Naive thymus-derived CD4-positive, alpha-beta T cell (primary cell): ENCODE measurements around the gene BAIAP2L2. TPM values are rescaled to one million over a fixed set of nuclear protein-coding genes. Genes with fewer than 3 reads are reported as not detected.

Source experiments
- ATAC-seq: fragments of 150-1000 bp; cut with Tn5 transposase; 2 replicates; pipeline ENCODE4 v1.10.0; 2021; ENCODE audit warnings: mild to moderate bottlenecking, moderate library complexity
- CTCF ChIA-PET: fragments of 350-600 bp; sonication (Branson Sonifier 250); formaldehyde crosslinking; loops from one replicate; lab custom pipeline; 2021; ENCODE audit warnings: antibody characterized with exemption; lab: Charles Lee
- POLR2A ChIA-PET: fragments of 350-600 bp; sonication (Branson Sonifier 250); formaldehyde crosslinking; loops from one replicate; lab custom pipeline; 2021; ENCODE audit warnings: antibody characterized with exemption, inconsistent platforms; lab: Charles Lee
- DNase-seq, 9 donors: peaks; one replicate each; pipeline versions ENCODE4 v3.0.0 to v3.0.0-alpha.2; 2020 to 2022; ENCODE audit warnings: mixed read lengths in 1 of 9
- H3K27ac ChIP-seq: one replicate; pipeline ENCODE4 v1.7.0; 2013; ENCODE audit warnings: mild to moderate bottlenecking, low read depth, low read length, moderate library complexity
- H3K27me3 ChIP-seq, 2 donors: one replicate each; pipeline ENCODE4 v1.7.0; 2013; ENCODE audit warnings: low read length in 2 of 2, mild to moderate bottlenecking in 2 of 2, moderate library complexity in 2 of 2; ENCODE audit not compliant: control insufficient read depth in 2 of 2, insufficient read depth in 2 of 2
- H3K36me3 ChIP-seq, 3 experiments: 1 replicate in 2 of 3; 2 replicates in 1 of 3; pipeline ENCODE4 v1.7.0; 2013; ENCODE audit warnings: low read length in 3 of 3, mild to moderate bottlenecking in 3 of 3, moderate library complexity in 1 of 3; ENCODE audit not compliant: insufficient read depth in 3 of 3, control insufficient read depth in 2 of 3
- H3K4me1 ChIP-seq, 2 donors: one replicate each; pipeline ENCODE4 v1.7.0; 2013; ENCODE audit warnings: low read length in 2 of 2, mild to moderate bottlenecking in 2 of 2, moderate library complexity in 1 of 2; ENCODE audit not compliant: control insufficient read depth in 2 of 2, insufficient read depth in 2 of 2
- H3K4me3 ChIP-seq: 2 replicates; pipeline ENCODE4 v1.7.0; 2013; ENCODE audit warnings: mild to moderate bottlenecking, low read length
- H3K9me3 ChIP-seq, 3 experiments: 1 replicate in 2 of 3; 2 replicates in 1 of 3; pipeline ENCODE4 v1.7.0; 2013; ENCODE audit warnings: low read length in 3 of 3; ENCODE audit not compliant: control insufficient read depth in 2 of 3
- H3K27ac Mint-ChIP-seq, 9 donors: one replicate each; pipeline ENCODE4 v1.8.0; 2020 to 2022; ENCODE audit warnings: mixed read lengths in 9 of 9, mild to moderate bottlenecking in 8 of 9, moderate library complexity in 5 of 9, inconsistent platforms in 2 of 9
- H3K27me3 Mint-ChIP-seq, 5 donors: one replicate each; pipeline ENCODE4 v1.8.0; 2021 to 2022; ENCODE audit warnings: mixed read lengths in 5 of 5, mild to moderate bottlenecking in 1 of 5
- H3K36me3 Mint-ChIP-seq, 5 donors: one replicate each; pipeline ENCODE4 v1.8.0; 2020 to 2022; ENCODE audit warnings: mixed read lengths in 5 of 5, mild to moderate bottlenecking in 3 of 5, inconsistent platforms in 1 of 5
- H3K4me1 Mint-ChIP-seq, 7 donors: one replicate each; pipeline ENCODE4 v1.8.0; 2020 to 2022; ENCODE audit warnings: mixed read lengths in 7 of 7, mild to moderate bottlenecking in 3 of 7, inconsistent platforms in 1 of 7
- H3K4me3 Mint-ChIP-seq, 10 donors: one replicate each; pipeline ENCODE4 v1.8.0; 2020 to 2022; ENCODE audit warnings: mild to moderate bottlenecking in 10 of 10, mixed read lengths in 10 of 10, moderate library complexity in 6 of 10, inconsistent platforms in 2 of 10
- H3K9me3 Mint-ChIP-seq, 11 donors: one replicate each; pipeline ENCODE4 v1.8.0; 2020 to 2022; ENCODE audit warnings: mixed read lengths in 11 of 11, mild to moderate bottlenecking in 4 of 11, inconsistent platforms in 1 of 11, moderate library complexity in 1 of 11
- intact Hi-C, 2 donors: fragments of 100-400 bp; cut with micrococcal nuclease; formaldehyde crosslinking; loops; one replicate each; pipeline ENCODE4 v1.15.1; 2023
- polyA plus RNA-seq, 2 donors: library from polyadenylated mRNA; unstranded; fragments of 300-500 nt; fragmentation: Illumina TruSeq; gene quantifications; one replicate each; pipeline ENCODE4 v1.2.3, GENCODE V29; 2021
- total RNA-seq, 6 experiments: library from RNA in 5 of 6; stranded (reverse) in 5 of 6; gene quantifications; 1 replicate in 5 of 6; 2 replicates in 1 of 6; pipeline ENCODE4 v1.2.3 and lab custom pipeline; 2021 to 2026

The BAIAP2L2 gene
- total and polyA plus RNA-seq, 7 experiments from 2014 or later = 0.46 to 3.9 (median 1.9) TPM; not detected in 2

DNA sequence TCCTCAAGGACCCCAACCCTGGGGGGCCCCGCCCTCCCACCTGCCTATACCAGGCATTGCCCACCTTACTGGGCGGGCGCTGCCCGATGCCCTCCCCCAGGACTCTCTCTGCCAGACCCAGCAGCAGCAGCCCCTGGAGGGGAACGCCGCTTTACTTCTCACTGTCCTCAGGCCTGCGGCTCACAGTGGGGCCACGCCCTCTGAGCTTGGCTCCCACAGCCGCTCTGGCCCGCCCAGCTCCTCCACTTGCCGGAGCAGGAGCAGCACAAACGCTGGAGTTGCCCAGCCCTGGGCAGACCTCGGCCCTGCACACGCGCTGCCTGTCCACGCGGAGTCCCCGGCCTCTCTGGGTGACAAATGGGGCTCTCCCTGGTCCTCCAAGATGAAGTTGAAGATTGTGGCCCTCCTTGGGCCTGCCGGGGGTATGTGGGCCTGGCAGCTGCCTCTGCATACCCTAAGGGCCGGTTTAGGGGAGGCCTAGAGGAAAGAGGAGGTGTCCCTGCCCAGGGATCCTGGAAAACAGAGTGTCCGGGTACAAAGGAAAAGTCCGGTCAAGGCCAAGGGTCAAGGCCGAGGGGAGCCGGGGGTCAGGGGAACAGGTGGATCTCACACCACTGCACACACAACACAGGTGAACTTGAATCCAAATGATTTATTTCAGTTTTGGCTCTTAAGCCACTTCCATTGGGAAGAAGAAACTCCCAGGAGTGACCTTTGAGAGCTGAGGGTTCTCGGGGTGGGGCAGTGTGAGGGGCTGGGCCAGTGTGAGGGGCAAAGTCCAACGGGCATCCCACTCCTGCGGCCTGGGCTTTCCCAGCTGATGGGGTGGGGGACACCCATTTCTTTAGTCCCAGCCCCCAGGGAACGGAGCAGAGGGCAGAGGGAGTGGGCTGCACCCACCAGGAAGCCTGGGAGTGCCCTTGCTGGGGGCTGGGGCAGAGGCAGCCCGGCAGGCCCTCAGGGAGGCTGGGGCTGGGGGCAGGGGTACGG is 674 bp upstream of the BAIAP2L2 start:
- Mint-ChIP-seq H3K27me3 (no peaks in the 10 kb centered on the region), H3K4me1 (peaks cover 0 to 9% (median 4%) of the 10 kb centered on the region in 7 donors), H3K27ac (peak overlapping the region in 1 of 9 donors; percentile 68), H3K36me3 (peaks cover 0 to 17% (median 4%) of the 10 kb centered on the region in 5 donors), H3K4me3 (no peak overlapping the region), H3K9me3 (peaks cover 0 to 2% (median 0%) of the 10 kb centered on the region in 11 donors)
- ATAC-seq (no peak), DNase-seq (no peak)
- ChIA-PET CTCF (interaction anchor here (1.0 kb wide), 1 partner anchor 11 kb away, joined by 3 read pairs; no protein-coding TSS in a partner anchor), POLR2A (no interaction called here)
- intact Hi-C loops = loop anchor here (5.0 to 10.0 kb wide), 3 partner anchors 71 to 241 kb away; partner anchors contain the start of genes MAFF (in 1 of the 2) and PLA2G6 (in 1 of the 2)
- Histone ChIP-seq H3K4me1 (no peaks in the 10 kb centered on the region), H3K4me3 (no peak overlapping the region), H3K36me3 (peaks cover 0 to 26% (median 0%) of the 10 kb centered on the region in 3 experiments), H3K27me3 (no peaks in the 10 kb centered on the region), H3K27ac (no peak overlapping the region), H3K9me3 (no peaks in the 10 kb centered on the region)

DNA sequence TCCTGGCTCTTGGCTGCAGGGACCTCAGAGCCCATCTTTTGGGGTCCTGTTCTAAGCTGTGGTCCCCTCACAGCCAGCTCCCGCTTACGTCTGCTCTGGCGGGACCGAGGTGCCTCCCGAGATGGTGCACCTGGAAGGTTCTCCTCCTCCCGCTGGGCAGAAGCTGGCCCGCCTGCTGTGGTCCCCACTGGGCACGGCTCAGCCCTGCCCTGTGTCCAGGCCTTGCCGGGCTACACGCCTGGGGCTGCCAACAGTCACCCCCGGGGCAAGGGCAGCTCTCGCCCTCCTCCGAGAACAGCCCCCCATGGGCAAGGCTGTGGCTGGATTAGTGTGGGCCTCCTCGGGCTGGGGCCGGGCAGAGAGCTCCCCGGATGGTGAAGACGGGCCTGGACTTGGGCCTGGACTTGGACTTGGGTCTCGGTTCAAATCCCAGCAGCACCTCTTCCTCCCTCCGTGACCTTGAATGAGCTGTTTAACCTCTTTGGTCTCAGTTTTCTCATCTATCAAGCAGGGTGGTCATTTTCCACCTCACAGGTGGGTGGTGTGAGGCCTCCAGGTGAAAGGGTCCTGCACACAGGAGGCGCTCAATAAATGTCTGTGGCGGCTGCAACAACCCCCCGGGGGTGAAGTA is 998 bp downstream of the BAIAP2L2 start:
- peak overlapping the region in 5 of 9 donors; percentile 59 to 92 (median 89) for H3K27ac Mint-ChIP-seq
- H3K4me1 Mint-ChIP-seq = peaks cover 0 to 11% (median 4%) of the 10 kb centered on the region in 7 donors
- H3K4me1 ChIP-seq = no peaks in the 10 kb centered on the region
- H3K27ac ChIP-seq = no peak overlapping the region
- intact Hi-C loops = loop anchor here (5.0 to 10.0 kb wide), 4 partner anchors 73 to 465 kb away; partner anchors contain the start of genes DMC1 (in 1 of the 2), MAFF (in 1 of the 2) and PLA2G6 (in 1 of the 2)
- ATAC-seq (no peak), DNase-seq (peak in 4 of 9 donors; percentile 7 to 22 (median 17))
- H3K27me3 Mint-ChIP-seq = no peaks in the 10 kb centered on the region
- peaks cover 0 to 14% (median 0%) of the 10 kb centered on the region in 3 experiments for H3K36me3 ChIP-seq
- ChIA-PET CTCF (no interaction called here), POLR2A (no interaction called here)
- H3K9me3 ChIP-seq = no peaks in the 10 kb centered on the region
- peaks cover 0 to 8% (median 3%) of the 10 kb centered on the region in 5 donors for H3K36me3 Mint-ChIP-seq
- peaks cover 0 to 2% (median 0%) of the 10 kb centered on the region in 11 donors for H3K9me3 Mint-ChIP-seq
- H3K27me3 ChIP-seq = no peaks in the 10 kb centered on the region
- peak overlapping the region in 2 of 10 donors; percentile 36 to 48 for H3K4me3 Mint-ChIP-seq
- no peak overlapping the region for H3K4me3 ChIP-seq

DNA sequence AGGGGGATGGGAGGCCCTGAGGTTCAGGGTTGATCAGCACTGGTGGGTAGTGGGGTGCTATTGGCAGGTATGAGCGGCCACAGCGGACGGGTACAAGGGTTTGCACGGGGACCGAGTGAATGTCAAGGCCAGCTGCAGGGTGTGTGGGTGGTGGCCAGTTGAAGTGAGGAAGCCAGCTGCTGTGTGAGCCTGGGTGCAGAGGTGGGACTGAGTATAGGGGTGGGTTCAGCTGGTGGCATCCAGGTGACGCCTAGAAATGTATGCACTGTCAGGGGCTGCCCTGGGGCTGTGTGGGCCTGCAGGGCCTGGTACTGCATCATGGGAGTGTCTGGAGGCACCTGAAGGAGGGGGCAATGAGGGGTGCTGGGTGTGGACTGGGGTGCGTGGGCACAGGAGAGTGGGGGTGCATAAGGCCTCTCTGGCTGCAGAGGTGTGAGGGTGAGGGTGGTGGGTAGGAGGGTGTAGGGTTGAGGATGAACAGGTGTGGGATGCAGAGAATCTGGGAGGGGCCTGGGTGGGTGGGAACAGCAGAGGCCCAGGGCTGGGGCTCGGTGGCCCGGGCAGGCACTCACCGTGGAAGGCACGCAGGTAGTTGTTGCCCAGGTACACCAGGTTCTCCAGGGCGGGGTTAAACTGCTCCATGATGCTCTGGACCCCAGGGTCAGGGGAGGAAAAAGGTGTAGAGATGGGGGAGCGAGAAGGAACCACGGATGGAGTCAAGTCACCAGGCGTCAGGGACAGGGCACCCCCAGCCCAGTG is 1.7 kb downstream of the BAIAP2L2 start:
- intact Hi-C loops = loop anchor here in 1 of 2 donors (10.0 kb wide), 1 partner anchor 466 kb away; the partner anchor contains the start of gene DMC1
- ChIA-PET CTCF (no interaction called here), POLR2A (no interaction called here)
- no peaks in the 10 kb centered on the region for H3K4me1 ChIP-seq
- peak overlapping the region in 4 of 9 donors; percentile 33 to 80 (median 56) for H3K27ac Mint-ChIP-seq
- DNase-seq (peak in 1 of 9 donors; percentile 9), ATAC-seq (peak; percentile 26)
- peaks cover 0 to 8% (median 2%) of the 10 kb centered on the region in 5 donors for H3K36me3 Mint-ChIP-seq
- no peak overlapping the region for H3K4me3 ChIP-seq
- no peak overlapping the region for H3K27ac ChIP-seq
- H3K9me3 Mint-ChIP-seq = peaks cover 0 to 2% (median 0%) of the 10 kb centered on the region in 11 donors
- peaks cover 0 to 12% (median 4%) of the 10 kb centered on the region in 7 donors for H3K4me1 Mint-ChIP-seq
- H3K9me3 ChIP-seq = no peaks in the 10 kb centered on the region
- no peak overlapping the region for H3K4me3 Mint-ChIP-seq
- H3K27me3 Mint-ChIP-seq = no peaks in the 10 kb centered on the region
- H3K36me3 ChIP-seq = peaks cover 0 to 14% (median 0%) of the 10 kb centered on the region in 3 experiments
- no peaks in the 10 kb centered on the region for H3K27me3 ChIP-seq

DNA sequence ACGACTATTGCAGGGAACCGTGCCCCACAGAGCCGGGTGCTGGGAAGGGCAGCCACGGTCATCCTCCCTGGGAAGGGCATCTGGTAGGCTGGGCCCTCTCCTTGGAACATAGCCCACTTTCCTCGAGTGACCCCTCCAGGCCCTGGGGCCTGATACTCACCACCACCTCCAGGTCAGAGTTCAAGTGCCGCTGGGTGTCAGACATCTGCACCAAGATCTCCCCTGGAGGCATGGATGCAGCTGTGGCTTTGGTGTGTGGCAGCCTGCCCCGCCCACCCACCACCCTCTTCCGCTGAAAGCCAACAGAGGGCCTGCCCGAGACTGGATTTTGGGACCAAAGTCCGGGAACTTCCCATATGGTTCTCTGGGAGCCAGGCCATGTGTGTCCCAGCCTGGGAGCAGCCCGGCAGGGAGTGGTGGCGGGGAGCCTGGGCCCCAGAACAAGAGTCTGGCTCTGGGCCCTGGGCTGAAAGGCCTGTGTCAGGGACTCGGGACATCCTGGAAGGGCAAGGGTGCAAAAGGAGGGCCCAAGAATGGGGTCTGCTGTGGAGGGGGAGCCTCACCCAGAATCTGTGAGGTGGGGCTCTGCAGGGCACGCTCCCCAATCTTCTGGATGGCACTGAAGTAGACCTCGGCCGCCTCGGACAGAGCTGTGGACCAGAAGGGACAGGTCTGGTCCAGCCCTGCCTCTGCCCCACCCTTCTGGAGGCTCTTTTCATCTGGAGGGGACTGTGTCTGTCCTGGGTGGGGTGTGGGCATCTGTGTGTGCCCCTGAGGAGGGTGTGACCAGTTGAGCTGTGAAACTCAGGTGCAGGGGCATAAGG is 2.6 kb downstream of the BAIAP2L2 start:
- no peak overlapping the region for H3K27ac ChIP-seq
- Mint-ChIP-seq H3K27me3 (no peaks in the 10 kb centered on the region), H3K4me3 (no peak overlapping the region), H3K27ac (peak overlapping the region in 2 of 9 donors; percentile 33 to 65), H3K9me3 (peaks cover 0 to 2% (median 0%) of the 10 kb centered on the region in 11 donors), H3K4me1 (peaks cover 0 to 14% (median 4%) of the 10 kb centered on the region in 7 donors), H3K36me3 (peaks cover 0 to 8% (median 2%) of the 10 kb centered on the region in 5 donors)
- H3K36me3 ChIP-seq = peaks cover 0 to 14% (median 0%) of the 10 kb centered on the region in 3 experiments
- no peaks in the 10 kb centered on the region for H3K9me3 ChIP-seq
- DNase-seq (no peak), ATAC-seq (no peak)
- H3K4me1 ChIP-seq = no peaks in the 10 kb centered on the region
- intact Hi-C loops = loop anchor here in 1 of 2 donors (10.0 kb wide), 1 partner anchor 467 kb away; the partner anchor contains the start of gene DMC1
- POLR2A ChIA-PET = no interaction called here
- H3K4me3 ChIP-seq = no peak overlapping the region
- H3K27me3 ChIP-seq = no peaks in the 10 kb centered on the region
- CTCF ChIA-PET = interaction anchor here (0.9 kb wide), 1 partner anchor 10 kb away, joined by 3 read pairs; no protein-coding TSS in a partner anchor

DNA sequence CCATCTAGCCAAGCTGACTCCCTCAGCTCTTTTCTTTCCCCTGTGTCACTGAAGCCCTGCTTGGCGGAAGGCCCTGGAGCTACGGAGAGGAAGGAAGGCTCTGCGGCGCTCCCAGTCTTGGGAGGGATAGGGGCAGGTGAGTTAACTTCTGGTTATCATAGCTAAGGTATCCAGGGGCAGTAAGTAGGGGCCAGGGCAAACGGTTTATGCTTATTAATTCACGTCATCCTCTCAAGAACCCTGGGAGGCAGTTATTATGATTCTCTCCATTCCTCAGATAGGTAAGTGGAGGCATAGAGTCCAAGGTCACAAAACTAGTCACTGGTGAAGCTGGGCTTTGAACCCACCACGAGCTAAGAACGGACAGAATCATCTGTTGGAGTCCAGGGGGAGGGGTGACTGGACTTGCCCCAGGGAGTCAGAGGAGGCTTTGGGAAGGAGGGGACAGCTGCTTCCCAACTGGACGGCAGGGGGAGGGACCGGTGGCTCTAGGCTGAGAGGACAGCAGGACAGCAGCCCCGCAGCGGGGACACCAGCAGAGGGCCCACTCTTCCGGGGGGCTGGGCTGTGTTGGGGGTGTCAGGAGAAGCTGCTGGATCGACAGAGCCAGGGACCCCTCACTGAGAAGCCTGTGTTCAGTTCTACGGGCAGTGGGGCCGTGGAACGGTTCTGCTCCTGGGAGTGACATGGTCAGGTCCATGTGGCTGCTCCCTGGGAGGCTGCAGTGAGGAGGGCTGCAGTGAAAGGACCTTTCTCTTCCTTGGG is 3.5 kb downstream of the BAIAP2L2 start:
- H3K27ac Mint-ChIP-seq = no peak overlapping the region
- no peak for ATAC-seq
- intact Hi-C loops = loop anchor here in 1 of 2 donors (10.0 kb wide), 1 partner anchor 468 kb away; the partner anchor contains the start of gene DMC1

More for the DNA sequence above, 3.5 kb downstream of the BAIAP2L2 start:
- peaks cover 0 to 14% (median 4%) of the 10 kb centered on the region in 7 donors for H3K4me1 Mint-ChIP-seq
- no peaks in the 10 kb centered on the region for H3K9me3 ChIP-seq
- H3K36me3 Mint-ChIP-seq = peaks cover 0 to 8% (median 2%) of the 10 kb centered on the region in 5 donors
- ChIA-PET POLR2A (interaction anchor here (0.5 to 0.6 kb wide), 2 partner anchors 77 to 649 kb away, joined by 3 to 4 read pairs; no protein-coding TSS in a partner anchor), CTCF (interaction anchor here (0.9 to 1.1 kb wide), 2 partner anchors 11 to 55 kb away, joined by 3 read pairs; no protein-coding TSS in a partner anchor)
- H3K27me3 ChIP-seq = no peaks in the 10 kb centered on the region
- no peaks in the 10 kb centered on the region for H3K4me1 ChIP-seq
- no peak for DNase-seq
- H3K9me3 Mint-ChIP-seq = peaks cover 0 to 2% (median 0%) of the 10 kb centered on the region in 11 donors
- no peak overlapping the region for H3K4me3 ChIP-seq
- H3K4me3 Mint-ChIP-seq = no peak overlapping the region
- H3K27ac ChIP-seq = no peak overlapping the region
- H3K27me3 Mint-ChIP-seq = no peaks in the 10 kb centered on the region
- peaks cover 0 to 10% (median 0%) of the 10 kb centered on the region in 3 experiments for H3K36me3 ChIP-seq
